ENCODE results near the gene ECE2.

The ECE2 gene

DNA sequence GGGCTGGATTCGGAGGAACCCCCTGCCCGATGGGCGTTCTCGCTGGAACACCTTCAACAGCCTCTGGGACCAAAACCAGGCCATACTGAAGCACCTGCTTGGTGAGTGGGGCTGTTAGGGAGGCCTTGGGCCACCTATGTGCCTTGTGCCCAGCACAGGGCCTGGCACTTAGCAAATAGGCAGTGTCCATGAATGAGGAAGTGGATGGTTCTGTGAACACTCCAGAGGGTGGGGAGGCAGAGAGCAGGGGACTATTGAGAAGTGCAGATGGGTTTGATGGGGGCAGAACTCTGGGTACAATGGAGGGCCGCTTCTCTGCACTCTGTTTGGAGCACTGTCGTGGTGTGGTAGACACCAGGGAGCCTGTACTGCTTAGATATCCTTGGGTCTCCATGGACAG is 1.5 kb downstream of the ECE2 start:
- DNase-seq, result no peak

DNA sequence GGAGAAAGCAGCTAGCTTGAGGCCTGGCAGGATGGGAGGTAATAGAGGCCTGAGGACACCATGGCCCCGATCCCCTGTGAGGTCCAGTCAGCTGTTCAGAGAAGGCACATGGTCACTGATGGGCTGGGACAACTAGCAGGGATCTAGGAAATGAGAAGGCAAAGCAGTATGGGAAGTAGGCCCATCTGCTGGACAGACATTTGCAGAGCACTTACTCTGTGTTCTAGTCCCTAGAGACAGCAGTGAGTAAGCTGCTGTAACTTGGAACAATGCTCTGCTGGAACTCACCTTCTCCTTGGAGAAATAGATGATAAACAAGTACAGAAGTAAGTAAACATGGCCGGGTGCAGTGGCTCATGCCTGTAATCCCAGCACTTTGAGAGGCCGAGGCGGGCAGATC is 7.1 kb downstream of the ECE2 start:
- DNase-seq, result no peak

DNA sequence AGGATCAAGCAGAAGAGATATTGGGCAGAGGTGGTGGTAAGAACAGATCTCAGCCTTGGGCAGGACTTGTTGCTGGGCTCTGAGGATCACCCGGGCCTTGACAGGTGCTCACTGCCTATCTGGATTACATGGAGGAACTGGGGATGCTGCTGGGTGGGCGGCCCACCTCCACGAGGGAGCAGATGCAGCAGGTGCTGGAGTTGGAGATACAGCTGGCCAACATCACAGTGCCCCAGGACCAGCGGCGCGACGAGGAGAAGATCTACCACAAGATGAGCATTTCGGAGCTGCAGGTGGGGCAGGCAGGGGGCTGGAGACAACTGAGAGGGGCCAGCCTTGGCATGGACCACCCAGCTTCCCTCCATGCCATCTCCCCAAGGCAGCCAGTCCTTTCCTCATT is 7.9 kb downstream of the ECE2 start:
- no peak for DNase-seq

DNA sequence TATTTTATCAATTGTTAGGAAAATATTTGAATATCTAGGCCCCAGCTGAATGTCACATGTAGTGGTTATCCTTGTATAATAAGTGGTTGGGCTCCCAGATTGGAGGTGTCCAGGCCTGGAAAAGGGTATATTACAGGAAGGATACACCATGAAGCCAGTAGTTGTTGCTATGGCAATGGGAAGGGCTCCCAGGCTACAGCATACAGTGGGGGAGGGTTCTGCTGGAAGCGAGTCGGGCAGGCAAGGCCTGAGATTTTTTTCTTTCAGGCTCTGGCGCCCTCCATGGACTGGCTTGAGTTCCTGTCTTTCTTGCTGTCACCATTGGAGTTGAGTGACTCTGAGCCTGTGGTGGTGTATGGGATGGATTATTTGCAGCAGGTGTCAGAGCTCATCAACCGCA is 8.9 kb downstream of the ECE2 start:
- peak; percentile 39 for DNase-seq

DNA sequence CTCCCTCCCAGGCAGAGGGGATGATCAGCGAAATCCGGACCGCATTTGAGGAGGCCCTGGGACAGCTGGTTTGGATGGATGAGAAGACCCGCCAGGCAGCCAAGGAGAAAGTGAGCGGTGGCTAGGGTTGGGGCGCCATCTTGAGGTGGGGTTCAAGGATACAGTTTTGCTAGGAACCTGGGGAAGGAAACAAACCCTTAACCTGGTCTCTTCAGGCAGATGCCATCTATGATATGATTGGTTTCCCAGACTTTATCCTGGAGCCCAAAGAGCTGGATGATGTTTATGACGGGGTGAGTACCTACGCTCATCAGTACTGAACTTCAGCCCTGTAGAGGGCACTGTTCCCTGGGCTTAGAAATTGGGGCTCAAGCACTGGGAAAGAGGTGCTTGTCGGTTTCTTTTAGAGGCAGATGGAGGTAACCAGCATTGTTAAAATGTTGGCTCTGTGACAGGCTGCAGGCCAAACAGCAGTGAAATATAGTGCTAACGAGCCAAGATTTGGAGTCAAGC is 13.7 kb downstream of the ECE2 start:
- peak; percentile 37 for DNase-seq

DNA sequence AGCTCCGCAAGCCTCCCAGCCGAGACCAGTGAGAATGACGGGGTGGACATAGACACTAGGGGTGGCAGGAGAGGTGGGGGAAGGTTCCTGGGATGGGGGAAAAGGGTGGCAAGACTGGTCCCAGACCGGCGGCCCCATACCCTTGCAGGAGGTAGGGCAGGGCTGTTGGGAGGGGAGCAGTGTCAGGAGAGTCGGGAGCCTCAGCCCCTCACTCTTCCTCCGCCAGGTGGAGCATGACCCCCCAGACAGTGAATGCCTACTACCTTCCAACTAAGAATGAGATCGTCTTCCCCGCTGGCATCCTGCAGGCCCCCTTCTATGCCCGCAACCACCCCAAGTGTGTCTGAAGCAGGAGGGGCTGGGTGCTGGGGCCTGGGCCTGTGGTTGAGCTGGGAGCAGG is 14.5 kb downstream of the ECE2 start:
- no peak for DNase-seq

DNA sequence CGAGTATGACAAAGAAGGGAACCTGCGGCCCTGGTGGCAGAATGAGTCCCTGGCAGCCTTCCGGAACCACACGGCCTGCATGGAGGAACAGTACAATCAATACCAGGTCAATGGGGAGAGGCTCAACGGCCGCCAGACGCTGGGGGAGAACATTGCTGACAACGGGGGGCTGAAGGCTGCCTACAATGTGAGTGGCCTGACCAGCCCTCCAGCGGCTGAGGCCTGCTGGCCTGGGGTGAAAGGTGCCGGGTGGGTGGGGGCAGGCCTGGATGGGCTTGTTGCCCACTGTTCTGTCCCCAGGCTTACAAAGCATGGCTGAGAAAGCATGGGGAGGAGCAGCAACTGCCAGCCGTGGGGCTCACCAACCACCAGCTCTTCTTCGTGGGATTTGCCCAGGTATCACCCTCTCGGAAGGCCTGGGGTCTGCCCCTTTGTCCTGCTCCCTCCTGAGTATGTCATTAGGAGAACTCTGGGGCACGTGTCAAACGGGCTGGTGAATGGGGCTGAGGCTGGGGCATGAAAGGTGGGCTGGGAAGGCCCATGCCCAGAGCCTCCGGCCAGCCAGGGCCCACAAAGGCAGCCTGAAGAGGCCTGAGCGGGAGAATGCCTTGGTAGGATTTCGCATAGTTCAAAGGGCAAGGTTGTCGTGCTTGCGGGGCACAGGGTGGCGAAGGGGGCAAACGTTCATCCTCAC is 15.4 kb downstream of the ECE2 start:
- no peak for DNase-seq

DNA sequence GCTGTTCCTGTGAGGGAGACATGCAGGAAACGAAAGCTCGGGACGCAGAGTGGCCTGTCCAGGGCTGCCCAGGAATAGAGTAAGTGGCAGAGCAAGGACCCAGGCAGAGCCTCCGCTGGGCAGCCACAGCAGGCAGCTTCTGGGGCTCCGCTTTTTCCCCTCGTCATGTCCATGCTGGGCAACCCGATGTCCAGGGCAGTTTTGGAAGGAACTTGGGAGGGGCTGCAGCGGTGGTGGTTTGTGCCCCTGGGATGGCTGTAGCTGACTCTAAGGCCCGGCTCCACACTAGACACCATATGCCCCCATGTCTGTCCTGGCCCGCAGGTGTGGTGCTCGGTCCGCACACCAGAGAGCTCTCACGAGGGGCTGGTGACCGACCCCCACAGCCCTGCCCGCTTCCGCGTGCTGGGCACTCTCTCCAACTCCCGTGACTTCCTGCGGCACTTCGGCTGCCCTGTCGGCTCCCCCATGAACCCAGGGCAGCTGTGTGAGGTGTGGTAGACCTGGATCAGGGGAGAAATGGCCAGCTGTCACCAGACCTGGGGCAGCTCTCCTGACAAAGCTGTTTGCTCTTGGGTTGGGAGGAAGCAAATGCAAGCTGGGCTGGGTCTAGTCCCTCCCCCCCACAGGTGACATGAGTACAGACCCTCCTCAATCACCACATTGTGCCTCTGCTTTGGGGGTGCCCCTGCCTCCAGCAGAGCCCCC is 16.1 kb downstream of the ECE2 start:
- DNase-seq, result no peak

DNA sequence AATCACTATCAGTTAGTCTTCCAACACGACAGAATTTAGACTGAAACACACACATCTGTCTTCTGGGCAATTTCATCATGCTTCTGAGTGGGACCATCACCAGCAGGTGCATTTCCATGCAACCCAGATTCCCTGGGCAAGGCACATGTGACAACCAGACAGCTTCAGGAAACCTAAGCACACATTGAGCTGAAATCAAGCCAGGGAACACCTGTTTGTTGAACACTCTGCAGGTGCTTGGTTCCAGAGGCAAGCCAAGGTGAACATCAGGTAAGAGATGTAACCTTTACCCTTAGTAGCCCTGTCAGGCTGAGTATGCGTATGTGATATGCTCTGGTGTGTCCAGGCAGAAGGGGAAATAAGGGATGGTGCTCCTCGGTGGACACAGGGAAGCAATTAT is 19.9 kb downstream of the ECE2 start:
- no peak for DNase-seq

DNA sequence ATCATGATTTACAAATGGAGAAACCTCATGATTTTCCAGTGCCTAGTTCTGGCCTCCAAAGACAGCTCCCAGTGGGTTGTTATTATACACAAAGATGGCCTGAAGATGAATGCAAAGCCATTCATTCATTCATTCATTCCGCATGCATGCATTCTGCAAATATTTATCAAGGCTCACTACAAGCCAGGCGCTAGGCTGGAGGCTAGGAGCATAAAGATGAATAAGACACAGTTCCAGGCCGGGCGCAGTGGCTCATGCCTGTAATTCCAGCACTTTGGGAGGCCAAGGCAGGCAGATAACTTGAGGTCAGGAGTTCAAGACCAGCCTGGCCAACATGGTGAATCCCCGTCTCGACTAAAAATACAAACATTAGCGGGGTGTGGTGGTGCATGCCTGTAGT is 20.8 kb downstream of the ECE2 start:
- no peak for DNase-seq

DNA sequence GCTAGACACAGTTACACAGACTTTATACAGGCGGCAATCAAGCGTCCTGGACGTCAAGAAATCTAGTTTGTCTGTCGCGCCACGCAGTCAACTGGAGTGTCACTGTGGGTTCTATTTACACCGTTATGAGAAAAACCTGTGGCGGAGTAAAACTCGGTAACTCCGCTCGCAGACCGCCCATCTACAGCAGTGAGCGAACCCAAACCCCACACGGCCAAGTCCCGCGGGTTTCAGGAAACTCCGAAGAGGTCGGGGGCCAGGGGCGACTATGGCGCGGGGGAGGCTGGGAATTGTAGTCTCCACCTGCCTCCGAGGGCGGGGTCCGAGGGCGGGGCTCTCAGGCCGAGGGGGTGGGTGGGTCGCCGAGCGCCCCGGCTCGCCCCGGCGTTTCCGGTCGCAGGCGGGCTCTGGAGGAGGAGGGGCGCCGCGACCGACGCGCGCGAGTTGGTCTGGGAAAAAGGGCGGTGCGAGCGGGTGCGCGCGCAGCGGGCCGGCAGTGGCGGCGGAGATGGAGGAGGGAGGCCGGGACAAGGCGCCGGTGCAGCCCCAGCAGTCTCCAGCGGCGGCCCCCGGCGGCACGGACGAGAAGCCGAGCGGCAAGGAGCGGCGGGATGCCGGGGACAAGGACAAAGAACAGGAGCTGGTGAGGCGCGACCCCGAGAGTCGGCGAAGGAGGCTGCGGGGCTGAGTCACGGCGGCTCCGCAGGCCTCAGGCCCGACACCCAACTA is 23.1 kb downstream of the ECE2 start, which contains the start of gene PSMD2:
TSS of gene PSMD2 (plus strand) at position 483 of the 729 bp plus-strand sequence. CDS start at position 509, 26 bp downstream.
- peak; percentile 96 for DNase-seq

DNA sequence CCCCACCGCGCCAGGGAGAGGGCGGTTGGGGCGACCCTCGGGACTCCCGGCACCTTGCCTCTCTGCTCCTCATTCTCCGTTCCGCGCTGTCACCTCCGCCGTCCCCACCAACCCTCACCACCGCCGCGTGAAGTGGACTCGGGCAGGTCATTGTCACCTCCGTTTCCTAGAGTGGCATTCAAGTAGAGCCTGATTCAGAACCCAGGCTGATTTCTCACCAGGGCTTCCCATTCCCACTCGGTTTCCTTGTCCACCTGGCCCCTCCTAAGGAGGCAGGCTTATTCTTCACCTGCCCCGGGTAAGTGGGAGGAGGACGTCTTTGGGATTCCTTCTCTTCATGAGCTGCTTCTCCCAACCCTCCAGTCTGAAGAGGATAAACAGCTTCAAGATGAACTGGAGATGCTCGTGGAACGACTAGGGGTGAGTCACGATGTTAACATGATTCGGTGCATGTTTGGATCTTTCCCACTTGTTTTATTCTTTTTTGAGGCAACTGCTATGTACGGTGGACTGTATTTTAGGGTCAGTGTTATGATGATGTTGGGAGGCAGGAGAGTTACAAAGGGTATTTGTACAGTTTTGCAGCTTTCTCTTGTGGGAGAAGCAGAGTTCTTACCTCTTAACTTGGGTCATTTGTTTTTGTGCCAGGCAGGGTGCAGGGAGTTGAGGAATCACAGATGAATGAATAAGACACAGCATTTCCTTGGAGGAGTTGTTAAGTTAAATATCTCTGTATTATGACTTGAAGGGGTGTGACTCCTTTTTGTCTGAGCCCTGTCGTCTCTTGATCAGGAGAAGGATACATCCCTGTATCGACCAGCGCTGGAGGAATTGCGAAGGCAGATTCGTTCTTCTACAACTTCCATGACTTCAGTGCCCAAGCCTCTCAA is 23.9 kb downstream of the ECE2 start:
- peak; percentile 5 for DNase-seq

DNA sequence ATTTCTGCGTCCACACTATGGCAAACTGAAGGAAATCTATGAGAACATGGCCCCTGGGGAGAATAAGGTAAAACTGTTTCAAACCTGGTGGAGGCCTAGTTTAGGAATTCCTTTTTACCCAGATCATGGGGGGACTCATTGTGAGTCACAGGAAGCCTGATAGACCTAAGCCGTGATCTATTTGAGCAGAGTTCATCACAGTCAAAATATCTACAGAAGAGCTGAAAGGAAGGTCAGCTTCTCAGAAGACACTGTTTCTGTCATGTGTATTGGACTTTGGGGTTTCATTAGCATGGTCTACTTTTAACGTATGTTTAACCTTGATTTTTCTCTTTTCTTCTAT is 24.5 kb downstream of the ECE2 start:
- no peak for DNase-seq

DNA sequence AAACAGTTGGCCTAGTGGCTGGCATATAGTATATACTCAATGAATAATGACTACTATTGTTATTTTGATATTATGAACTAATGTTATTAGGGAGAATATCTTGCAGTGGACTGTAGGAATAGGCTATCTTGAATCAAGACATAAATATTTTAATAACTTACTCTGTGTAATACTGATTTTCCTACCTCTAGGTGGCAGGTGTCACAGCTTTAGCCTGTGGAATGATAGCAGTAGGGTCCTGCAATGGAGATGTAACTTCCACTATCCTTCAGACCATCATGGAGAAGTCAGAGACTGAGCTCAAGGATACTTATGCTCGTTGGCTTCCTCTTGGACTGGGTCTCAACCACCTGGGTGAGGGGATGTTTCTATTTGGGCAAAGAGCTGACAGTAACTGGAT is 29.8 kb downstream of the ECE2 start:
- peak; percentile 18 for DNase-seq

DNA sequence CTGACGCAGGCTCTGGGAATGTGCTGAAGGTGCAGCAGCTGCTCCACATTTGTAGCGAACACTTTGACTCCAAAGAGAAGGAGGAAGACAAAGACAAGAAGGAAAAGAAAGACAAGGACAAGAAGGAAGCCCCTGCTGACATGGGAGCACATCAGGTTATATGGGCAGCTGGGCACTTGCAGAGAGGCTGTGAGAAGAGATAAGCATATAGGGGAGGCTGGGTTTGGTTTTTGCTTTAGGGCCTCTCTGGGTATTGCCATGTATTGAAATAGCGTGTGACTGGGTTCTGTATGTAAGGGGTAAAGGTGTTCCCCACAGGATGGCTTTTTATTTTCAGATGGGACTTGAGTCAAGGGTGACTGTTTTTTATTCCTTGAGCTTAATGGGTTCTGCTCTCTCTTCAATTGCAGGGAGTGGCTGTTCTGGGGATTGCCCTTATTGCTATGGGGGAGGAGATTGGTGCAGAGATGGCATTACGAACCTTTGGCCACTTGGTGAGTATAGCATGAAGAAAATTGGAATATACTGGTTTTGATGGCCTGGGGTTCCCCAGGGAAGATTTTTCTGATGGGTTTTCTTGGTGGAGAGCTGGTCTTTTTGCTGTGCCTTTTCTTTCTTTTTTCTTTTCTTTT is 30.6 kb downstream of the ECE2 start:
- DNase-seq, result no peak

DNA sequence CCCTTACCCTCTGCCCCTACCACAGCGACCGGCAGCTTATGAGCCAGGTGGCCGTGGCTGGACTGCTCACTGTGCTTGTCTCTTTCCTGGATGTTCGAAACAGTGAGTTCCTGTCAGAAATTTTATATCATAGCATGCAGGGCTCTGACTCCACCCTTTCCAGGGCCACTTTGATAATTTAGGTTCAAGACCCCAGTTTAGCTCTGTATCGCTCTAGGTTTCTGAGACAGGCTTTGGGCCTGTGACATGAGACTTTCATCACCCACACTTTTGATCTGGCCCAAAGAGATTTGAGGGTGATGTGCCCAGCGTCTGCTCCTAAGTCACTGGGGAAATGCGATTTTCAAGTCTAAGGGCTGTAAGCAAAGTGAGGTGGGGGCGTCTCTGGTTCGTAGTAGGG is 32.1 kb downstream of the ECE2 start:
- DNase-seq, result no peak

DNA sequence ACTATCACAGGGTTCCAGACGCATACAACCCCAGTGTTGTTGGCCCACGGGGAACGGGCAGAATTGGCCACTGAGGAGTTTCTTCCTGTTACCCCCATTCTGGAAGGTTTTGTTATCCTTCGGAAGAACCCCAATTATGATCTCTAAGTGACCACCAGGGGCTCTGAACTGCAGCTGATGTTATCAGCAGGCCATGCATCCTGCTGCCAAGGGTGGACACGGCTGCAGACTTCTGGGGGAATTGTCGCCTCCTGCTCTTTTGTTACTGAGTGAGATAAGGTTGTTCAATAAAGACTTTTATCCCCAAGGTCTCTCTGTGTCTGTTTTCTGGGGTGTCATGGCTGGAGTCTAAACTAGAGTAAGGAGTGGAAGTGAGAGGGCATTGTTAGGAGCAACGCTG is 32.9 kb downstream of the ECE2 start:
- no peak for DNase-seq

DNA sequence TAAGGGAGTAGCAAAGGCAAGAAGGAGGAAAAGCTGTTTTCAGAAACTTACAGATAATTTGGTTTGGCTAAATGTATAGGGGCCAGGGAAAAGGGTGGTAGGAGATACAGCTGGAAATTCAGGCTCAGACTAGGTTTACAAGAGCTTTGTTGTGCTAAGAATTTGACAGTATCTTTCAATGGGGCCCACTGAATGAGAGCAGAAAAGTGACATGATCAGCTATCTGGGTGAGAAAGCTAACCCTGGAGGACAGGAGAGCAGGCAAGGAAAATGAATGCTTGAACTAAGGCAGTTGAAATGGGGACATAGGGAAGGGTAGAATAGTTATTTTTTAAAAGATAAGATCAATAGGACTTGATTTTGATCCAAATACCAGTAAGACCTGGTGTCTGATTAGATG is 35.8 kb downstream of the ECE2 start:
- no peak for DNase-seq

DNA sequence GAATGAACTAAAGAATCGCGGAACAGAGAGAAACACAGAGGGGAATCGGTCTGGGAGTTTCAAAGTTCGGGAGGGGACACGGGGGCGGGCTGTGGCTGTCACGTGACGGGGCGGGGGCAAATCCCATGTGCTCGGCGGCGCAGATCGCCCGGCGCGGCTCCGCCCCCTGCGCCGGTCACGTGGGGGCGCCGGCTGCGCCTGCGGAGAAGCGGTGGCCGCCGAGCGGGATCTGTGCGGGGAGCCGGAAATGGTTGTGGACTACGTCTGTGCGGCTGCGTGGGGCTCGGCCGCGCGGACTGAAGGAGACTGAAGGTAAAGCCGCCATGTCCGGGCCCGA is 38.5 kb downstream of the ECE2 start, which contains the start of gene EIF4G1:
TSS of gene EIF4G1 (plus strand) at position 244 of the 337 bp plus-strand sequence. CDS start 1,191 bp downstream, outside the sequence.
- DNase-seq, result peak; percentile 96

DNA sequence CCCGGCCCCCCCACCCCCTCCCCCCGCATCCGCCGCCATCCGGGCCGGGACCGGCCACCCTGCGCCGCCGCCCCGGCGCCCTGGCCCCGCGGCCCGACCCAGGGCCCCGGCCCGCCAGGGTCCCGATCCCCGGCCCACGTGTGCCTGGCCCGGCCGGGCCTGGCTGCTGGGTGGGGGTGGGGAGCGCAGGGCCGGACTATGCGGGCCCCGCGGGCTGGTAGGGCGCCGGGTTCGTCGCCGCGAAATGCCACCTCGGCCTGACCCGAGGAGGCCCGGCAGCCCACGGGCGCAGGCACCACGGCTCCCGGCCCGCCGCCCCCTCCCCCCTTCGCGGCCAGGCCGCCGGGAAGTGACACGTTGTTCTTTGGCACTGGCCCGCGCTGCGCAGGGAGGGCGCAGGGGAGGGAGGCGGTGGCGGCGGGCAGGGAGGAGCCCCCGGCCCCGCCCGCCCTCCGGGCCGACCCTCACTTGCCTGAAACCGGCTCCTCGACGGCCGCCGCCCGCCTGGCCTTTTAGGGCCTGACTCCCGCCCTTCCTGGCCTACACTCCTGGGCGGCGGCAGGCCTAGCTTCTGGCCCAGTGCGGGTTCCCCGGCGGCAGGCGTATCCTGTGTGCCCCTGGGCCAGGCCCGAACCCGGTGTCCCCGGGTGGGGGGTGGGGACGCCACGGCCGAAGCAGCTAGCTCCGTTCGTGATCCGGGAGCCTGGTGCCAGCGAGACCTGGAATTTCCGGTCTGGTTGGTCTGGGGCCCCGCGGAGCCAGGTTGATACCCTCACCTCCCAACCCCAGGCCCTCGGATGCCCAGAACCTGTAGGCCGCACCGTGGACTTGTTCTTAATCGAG is 39.1 kb downstream of the ECE2 start:
- DNase-seq, result peak; percentile 70

DNA sequence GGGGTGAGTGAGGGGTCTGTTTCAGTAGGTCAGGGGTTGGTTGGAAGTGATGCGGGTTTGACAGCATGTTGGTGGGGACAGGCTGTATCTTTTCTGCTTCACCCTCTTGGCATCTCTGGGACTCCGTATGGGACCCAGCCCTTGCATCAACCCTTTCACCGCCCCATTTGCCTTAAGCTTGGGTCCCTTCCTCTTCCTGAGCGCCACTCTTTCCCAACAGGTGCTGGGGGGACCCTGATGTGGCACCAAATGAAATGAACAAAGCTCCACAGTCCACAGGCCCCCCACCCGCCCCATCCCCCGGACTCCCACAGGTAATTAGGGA is 39.7 kb downstream of the ECE2 start:
- peak; percentile 34 for DNase-seq

Measured in inflammatory macrophage treated with lipopolysaccharide for 4 hours (primary cell).